B cell (primary cell): Measurements from ENCODE around the gene BCL2.

Source experiments
- EZH2 ChIP-seq: IDR thresholded peaks from 2 replicates; pipeline ENCODE4 v1.6.1; 2012; ENCODE audit warnings: borderline replicate concordance, low read depth, mild to moderate bottlenecking, moderate library complexity, low read length; ENCODE audit not compliant: insufficient read depth, poor library complexity, severe bottlenecking
- TF ChIP-seq, protein P1 (sequence below): fragments of 200-600 bp; IDR thresholded peaks from one replicate; pipeline ENCODE4 v1.8.0; 2022; ENCODE audit warnings: antibody characterized with exemption, mild to moderate bottlenecking

DNA sequence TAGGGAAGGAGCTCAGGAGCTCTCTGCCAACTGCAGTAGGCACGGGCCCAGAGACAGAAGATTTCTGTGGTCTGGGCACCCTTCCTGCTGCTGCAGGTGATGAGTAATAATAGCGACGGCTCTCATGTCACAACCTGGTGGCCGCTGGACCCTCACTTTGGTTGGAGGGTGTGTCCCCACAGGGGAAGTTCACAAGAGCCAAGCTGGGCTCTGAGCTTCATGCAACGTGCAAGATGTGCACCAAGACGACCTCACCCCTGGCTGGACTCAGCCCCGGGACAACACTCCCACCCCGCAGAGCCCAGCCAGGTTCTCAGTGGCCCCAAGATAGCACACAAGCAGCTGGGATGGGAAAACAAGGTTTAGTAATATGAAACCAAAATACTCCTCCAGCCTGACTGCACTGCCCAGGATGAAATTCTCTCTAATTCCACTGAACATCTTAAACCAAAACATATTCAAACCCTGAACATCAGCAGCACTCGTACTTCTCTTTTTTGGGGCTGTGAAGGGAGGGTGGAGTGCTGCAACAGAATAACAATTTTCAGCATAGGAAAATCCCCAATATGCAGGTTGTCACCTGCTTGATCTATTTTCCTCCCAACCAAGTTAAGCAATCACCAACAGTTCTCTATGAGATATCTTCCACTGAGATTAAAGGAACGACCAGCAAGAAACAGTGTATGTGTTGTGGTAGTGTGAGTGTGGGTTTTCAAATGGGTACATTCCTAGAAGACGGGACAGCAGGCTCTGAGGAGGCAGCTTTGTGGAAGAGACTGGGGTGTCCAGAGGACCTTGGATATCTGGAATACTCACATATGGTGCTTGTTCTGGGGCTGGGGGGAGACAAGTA, 26.5 kb downstream of the BCL2 start:
- no peak for TF ChIP-seq EZH2
- TF ChIP-seq, protein P1, sequence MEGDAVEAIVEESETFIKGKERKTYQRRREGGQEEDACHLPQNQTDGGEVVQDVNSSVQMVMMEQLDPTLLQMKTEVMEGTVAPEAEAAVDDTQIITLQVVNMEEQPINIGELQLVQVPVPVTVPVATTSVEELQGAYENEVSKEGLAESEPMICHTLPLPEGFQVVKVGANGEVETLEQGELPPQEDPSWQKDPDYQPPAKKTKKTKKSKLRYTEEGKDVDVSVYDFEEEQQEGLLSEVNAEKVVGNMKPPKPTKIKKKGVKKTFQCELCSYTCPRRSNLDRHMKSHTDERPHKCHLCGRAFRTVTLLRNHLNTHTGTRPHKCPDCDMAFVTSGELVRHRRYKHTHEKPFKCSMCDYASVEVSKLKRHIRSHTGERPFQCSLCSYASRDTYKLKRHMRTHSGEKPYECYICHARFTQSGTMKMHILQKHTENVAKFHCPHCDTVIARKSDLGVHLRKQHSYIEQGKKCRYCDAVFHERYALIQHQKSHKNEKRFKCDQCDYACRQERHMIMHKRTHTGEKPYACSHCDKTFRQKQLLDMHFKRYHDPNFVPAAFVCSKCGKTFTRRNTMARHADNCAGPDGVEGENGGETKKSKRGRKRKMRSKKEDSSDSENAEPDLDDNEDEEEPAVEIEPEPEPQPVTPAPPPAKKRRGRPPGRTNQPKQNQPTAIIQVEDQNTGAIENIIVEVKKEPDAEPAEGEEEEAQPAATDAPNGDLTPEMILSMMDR: no peak
